T-helper 2 cell (primary cell): ENCODE results near the gene ELMO1.

ENCODE experiments used
- DNase-seq, 5 experiments: peaks; one replicate each; pipeline versions ENCODE4 v3.0.0 to v3.0.0-alpha.2; 2012 to 2022

The ELMO1 gene

DNA sequence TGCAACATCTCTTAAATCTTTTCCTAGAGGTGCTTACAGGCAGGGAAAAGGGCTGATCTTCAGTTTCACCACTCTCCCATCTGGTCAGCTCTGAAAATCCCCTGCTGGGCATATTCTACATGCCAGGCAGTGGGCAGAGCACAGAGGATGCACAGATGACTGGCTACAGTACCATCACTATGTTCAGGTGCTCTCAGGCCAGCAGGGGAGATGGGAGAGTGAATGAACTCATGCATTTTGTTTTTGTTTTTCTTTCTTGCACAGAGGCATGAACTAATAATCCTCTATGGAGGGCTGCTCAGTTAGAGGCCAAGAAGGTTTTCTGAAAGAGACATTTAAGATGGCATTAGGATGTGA, 19.3 kb downstream of the ELMO1 start:
- DNase-seq = no peak

DNA sequence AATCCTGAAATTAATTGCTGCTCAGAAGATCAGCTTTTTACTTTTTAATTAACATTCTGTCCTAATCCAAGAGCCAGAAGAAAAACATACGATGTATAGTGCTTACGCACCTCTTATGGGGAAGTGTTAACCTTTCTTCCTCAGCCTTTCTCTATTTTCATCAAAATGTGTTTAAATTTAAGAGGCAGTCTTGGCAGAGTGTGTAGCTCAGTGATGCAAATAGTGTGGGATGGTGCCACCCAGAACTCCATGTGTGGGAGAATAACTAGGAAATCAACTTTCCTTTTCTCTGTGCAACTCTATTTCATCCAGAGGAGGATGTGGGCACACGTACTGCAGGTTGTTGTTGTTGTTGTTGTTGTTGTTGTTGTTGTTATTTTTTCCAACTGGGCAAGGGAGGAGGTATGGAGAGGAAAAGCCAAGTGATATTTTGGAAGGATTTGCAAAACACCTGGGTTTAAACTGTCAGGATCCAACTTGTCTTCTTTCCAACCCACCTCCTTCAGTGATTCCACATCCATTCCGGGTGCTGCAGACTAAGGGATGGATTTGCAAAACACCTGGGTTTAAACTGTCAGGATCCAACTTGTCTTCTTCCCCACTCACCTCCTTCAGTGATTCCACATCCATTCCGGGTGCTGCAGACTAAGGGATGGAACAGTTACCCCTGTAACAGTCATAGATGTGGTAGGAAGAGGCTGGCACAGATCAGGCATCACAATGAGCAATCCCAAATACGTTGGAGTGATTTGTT, 19.8 kb downstream of the ELMO1 start:
- DNase-seq = no peak

DNA sequence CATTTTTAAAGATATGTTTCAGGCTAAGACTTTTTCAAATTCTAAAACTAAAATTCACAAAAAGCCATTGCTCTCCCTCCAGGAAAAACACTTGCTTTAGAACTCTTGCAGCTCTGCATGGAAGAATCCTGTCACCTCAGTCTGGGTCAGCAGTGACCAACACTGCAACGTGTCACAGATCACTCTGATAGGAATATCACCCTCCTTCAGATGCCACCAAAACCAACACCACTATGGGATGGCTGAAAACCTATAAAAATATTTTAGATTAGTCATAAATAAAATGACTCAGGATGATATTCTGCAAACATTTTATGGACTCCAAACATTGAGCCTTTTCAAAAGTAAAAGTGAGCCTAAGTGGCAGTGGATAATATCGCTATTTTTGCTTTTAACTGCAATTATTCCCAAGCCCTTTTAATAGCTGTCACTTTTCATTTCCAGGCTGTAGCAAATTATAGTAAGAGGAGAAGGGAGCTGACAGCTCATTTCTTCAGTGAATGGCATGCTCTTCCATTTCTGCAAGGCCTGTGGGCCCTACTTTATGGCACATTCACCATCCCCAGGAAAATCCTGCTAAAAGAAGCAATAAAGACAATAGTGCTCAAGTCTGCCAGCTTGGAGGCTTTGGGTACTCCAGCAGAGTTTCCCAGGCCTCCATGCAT, 21.3 kb downstream of the ELMO1 start:
- DNase-seq = no peak

DNA sequence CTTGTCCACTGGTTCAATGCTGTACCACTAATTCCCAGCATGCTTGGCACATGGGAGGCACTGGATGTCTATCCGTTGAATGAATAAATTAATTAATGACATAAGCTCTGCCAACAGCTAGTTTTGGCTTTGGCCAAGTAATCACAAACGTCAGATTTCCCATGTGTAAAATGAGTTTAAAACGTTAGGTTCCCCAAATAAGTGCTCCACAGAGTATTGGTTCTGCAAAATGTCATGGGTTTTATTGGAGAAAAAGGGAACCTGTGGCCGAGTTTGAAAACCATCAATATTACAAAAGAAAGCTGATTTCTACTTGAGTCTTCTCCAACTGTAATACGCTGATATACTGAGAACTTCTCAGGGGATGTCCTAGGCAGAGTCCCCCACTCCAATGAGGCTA, 23.2 kb downstream of the ELMO1 start:
- DNase-seq = no peak

DNA sequence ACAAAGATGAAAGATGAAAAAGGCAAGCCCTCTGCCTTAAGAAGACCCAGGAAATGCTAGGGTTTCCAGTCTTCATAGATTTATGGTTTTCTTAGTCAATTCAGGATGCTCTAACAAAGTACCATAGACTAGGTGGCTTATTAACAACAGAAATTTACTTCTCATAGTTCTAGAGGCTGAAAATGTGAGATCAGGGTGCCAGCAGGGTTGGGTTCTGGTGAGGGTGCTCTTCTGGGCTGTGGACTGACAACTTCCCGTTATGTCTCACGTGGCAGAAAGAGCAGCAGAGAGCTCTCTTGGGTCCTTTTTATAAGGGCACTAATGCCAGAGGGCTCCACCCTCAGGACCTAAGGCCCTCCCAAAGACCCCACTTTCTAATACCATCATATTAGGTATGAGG, 23.7 kb downstream of the ELMO1 start:
- no peak for DNase-seq

DNA sequence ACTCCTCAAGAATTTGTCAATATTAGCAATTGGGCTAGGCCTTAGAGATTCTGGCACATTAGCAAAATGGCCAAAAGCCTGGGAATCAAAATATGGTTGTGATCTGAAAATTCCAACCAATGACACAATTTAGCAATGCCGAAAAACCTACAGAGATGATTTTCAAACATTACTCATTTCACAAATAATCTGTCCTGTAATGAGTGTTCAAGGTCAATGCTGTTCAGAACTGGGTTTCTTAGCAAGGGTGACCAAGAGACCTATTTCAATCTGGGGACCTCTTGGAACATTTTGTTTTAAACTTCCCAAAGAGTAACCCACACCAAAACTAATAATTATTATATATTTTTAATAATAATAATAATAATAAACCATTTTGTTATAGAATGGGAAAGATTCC, 24.1 kb downstream of the ELMO1 start:
- no peak for DNase-seq

DNA sequence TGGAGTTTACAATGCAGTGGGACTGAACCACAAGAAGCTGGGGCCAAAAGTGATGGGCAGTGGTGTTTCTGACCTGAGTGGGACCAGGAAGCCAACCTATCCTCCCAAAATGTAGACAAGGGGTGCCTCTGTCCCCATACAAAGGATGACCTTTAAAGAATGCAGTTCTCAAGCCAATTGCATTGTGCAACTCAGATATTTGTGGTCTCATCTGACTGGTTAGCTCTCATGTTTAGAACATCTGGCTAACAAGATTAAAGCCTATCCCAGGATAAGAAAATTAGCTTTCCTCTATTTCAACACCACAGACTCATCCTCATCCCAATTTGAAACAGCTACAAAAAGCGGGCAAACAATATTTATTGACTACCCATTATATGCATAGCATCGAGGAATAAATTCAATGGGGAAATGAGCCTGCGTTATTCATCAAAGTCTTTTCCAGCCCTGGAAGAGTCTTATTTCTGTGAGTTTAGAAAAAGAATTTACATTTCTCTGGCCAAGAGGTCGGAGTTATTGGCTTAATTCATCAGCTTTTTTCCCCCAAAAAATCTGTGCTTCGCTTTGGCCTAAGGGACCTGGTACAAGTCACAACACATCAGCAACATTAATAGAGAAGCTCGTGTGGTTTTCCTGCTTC, 26.7 kb downstream of the ELMO1 start:
- no peak for DNase-seq

DNA sequence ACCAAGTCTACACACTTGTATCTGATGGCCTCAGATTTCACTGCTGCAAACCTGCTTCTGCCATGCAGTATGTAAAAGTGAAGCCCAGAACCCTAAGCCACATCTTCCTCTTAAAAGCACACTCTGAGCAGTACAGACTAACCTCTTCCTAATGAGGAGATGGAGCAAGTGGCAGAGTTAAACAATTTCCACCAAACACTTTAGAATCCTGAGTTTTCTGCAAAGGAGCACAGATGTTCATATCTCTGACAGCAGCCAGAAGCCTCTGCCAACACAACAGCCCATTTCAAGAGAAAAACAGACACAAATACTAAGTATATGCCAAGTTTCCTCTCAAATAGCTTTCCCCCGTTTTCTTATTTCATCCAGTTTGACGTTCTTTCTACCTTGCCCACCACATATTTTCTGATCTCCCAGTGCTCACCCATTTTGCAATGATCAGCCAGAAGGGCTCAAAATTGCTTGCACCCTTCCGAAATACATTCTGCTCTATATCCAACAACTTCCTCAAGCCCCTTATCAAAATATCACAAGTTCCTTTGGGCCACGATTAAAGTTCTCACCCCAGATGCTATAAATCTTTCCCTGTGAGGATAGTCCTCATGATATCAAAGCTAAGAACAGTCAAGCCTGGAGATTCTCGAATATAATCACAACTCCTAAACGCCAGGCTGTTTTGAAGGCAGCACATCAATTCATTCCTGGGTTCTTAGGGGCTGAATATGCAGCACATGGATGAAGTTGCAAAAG, 27.5 kb downstream of the ELMO1 start:
- DNase-seq = no peak

DNA sequence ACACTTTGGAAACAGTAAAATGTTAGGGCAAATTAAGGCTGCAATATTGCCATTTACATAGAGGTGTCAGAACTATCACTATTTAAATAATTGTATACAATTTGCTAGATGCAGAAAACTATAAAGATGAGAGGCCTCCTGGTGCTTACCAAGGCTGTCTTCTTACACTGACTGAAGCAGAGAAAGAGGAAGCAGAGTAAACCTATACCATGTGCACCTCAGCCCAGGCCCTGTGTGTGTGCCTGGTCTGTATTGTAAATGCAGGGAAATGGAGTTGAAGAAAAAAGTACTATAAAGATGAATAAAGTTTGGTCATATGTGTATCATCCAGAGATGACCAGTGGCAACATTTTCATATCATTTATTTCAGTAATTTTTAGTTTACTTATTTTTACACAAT, 29.2 kb downstream of the ELMO1 start:
- DNase-seq = no peak

DNA sequence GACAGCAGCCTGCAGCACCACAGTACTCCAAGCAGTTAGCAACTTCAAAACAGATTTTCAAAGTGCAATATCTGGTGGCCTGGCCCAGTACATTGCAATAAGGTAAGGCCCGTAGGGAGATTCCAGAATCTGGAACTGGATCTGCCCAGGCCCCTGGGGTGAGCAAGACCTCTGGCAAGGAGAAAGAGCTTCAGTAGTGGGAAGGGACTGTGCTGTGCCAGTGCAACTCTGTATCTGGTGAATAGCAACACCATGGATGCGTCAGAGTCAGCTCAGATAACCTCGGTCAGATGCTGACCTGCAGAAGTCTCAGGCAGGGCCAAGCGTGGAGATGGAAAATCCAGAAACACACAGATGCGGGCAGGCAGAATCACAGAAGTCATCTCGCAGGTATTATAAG, 30.3 kb downstream of the ELMO1 start:
- DNase-seq = no peak

DNA sequence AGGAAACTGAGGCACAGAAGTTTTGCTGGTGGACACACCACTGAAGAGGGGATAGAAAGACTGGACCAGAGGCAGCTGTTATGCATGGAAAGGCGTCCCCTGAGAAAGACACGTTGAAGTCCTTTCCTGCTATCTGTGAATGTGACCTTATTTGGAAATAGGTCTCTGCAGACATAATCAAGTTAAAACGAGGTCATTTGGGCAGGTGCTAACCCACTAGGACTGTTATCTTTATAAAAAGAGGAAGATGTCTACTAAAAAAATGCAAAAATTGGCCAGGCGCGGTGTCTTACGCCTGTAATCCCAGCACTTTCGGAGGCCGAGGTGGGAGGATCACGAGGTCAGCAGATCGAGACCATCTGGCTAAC, 31.6 kb downstream of the ELMO1 start:
- no peak for DNase-seq

DNA sequence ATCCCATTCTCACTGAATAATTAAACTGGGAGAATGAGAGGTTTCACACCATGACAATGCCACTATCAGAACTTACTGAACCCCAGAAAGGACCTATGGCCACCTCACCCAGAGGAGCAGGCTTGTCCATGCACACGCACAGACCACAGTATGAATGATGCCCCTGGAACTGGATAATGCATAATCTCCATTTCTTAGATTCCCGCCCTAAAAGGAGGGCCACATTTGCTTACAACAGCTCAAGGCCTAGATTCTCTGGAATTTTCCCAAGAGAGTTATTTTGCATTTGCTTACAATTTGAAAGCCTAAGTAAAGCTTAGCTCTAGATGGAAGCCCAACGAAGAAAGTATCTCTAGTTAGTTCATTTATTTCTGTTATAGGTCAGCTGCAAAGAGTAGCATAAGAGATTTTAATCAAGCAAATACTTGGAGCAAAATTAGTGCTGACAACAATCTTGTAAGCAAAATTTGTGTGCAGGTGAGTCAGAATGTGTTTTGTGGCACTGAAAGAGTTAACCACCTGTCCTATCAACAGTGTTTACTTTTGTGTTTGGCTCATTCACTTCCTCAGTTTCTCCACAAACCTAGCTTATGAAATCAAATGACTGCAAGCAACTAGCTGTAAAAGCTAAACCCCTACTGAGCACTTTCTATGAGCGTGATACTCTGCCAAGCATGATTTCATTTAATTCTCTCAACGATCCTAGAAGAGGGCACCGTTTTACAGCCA, 32.1 kb downstream of the ELMO1 start:
- peak in 1 of 5 experiments; percentile 30 for DNase-seq

DNA sequence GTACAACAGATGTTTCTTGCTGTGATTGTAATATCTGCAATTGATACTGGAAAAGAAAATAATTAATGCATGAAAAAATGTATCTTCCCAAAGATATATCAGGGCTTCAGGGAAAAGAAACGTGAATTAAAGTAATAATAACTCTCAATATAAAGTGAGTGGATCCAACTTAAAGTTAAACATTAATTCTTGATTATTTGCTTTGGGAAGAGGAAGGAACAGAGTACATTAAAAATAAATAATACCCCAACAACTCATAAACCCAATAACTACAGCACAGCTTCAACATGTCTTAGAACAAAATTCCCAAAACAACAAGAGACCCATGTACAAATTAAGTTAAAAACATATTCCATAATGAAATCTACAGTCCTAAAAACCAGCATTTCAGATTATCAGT, 33.0 kb downstream of the ELMO1 start:
- DNase-seq = no peak

DNA sequence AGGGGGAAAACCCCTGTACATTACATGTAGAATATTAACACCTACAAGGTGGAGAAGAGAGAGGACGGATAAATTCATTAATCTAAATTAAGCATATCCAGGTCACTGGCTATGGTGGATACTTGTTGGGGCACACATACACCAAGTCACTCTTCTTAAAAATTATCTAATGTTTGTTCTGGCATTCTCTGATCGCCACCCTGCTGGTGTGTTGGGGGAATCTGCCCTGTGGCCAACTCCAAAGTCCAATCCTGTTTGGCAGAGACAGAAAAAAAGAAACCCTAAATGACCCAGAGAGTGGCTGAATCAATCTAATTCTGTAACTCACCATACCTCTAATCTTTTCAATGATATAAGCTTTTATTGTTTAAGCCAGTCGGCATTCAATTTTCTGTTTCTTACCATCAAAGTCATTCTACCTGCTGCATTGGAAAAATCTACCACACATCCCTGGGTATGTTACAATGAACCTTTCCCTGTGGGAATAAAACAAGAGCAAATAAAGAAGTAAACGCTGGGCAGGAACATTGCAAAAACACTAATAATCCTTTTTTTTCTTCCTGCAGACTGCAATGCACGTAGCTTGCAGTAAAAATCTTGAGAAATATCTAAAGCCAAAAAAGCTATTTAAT, 34.2 kb downstream of the ELMO1 start:
- no peak for DNase-seq

DNA sequence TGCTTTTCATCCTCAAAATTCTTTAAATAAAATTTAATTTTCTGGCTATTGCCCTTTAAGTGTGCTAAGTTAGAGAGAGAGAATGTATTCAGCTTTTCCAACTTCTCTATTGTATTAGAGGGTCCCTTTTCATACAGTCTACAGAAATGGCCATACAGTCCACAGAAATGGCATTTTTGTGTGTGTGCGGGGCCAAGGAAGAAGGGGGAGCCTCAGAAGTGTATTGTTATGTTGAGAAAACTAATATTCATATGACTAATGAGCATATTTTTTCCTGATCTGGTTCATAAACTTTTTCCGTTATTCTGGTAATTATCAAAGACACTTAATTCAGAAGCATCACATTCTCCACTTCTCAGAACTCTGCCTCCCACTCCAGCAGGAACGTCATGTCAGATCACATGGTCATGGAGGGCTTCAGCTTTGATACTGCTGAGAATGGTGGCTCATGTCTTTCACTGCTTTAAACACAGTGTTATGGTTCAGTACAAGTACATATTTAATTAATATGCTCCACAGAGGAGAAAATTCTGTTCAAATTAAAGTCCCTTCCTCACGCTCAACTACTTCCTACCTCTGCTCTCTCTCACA, 37.1 kb downstream of the ELMO1 start:
- peak in 1 of 5 experiments; percentile 41 for DNase-seq

DNA sequence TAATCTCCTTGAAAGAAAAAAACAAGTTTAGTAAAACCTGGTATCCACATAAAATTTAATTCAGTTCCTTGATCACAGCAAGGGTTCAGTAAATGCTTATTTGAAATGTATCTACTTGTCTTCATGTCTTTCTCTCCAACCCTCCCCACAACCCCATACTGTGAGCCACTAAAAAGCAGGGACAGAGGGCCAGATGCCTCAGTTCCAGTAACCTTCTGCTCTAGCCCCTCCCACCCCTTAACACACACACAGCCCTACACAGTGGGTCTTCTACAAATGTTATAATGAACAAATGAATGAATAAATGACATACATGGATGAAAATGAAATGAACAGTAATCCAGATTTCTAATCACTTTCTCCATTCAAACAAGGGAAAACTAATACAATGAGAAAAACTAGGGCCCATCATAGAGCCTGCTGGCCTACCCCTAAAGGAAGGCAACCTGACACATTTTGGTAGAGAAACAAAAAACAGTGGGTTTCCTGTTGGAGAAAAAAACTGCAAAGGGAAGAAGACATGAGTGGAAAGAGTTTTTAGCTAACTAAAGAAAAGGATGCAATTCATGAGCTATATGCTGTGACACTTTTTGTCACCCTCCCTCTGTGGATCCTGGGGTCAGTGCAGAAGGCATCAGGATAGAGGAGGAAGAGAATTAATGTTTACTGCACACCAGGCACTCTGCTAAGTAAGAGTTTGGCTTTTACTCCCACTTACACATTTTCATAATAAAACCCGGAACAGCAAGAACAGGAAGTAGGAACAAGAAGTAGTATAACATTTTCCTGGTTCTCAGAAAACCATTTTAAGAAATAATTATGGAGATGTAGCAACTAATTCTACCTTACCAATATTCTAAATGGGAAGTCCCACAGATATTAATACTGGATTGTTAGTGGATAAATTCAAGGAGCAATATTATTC, 38.1 kb downstream of the ELMO1 start:
- peak in 1 of 5 experiments; percentile 53 for DNase-seq

DNA sequence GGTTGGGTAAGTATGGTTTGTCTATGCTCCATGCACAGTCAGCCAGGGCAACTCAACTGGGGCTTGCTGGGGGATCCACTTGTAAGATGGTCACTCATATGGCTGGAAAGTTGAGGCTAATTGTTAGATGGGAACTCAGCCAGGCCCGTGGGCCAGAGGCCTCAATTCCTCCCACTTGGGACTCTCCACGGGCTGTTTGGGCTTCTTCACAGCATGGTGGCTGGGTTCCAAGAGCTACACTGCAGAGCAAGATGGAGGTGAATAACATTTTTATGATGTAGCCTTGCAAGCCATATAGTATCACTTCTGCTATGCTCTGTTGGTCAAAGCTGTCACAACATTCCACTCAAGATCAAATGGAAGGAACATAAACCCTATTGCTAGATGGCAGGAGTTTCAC, 39.2 kb downstream of the ELMO1 start:
- no peak for DNase-seq

DNA sequence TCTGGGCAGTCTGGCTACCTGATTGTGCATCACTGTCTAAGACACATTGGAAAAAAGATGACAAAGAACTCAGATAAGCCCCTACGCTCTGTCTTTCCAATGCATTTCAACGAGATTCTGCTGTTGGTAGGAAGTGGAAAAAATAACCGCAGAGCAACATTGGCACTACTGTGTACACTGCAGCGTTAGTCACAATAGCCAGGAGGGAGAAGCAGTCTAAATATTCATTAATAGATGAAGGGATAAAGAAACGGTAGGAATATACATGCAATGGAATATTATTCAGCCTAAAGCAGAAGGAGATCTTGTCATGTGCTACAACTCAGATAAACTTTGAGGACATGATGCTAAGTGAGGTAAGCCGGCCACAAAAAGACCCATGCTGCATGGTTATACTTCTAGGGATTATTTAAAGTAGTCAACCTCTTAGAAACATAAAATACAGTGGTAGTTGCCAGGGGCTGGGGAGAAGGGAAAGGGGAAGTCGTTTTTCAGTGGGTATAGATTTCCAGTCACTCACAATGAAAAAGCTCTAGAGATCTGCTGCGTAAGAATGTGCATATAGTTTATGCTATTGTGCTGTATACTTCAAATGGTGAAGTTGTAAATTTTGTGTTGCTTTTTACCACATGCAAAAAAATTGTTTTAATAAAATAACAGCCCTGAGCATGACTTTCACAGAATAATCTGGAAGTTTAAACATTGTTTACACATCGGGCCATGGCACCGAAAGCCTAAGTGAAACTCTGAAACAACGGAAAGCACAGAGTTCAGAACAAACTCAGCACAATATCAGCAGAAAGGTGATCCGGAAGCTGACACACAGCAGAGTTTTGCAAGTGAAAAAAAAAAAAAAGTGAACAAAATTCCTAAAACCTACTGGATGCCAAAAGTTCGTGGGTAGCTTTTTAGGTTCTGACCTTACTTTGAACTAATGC, 40.1 kb downstream of the ELMO1 start:
- peak in 1 of 5 experiments; percentile 81 for DNase-seq

DNA sequence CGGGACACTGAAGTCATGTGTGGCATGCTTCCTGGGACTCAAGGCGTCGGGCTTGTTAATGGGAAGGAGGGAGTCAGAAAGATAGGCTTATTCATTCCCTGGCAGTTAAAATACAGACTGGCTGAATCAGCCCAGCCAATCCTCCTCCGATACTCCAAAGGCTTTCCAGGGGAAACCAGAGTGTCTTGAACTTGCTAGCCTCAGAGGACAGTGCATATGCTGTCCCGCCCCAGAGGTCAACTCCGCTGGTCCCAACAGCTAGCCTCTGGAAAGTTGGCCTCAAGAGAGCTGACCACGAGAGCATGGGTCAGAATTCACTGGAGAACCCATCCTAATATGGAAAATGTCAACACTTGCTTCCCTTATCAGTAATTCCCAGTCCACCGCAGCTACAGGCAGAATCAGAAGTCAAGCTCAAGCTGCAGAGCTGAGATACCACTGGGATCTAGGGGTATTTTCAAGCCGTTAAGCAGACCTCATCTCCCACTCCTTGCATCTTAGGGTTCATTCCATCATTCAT, 43.0 kb downstream of the ELMO1 start:
- DNase-seq = no peak
